ENCODE results near the gene ZNF280A.
A peak's percentile ranks its signal among the peaks of the same experiment; 100 is the strongest.
"Not testable (repeated sequence)": the region's sequence is repeated elsewhere in the genome, so short reads cannot be mapped to it uniquely, and the experiment has no call there.

Gene ZNF280A

DNA sequence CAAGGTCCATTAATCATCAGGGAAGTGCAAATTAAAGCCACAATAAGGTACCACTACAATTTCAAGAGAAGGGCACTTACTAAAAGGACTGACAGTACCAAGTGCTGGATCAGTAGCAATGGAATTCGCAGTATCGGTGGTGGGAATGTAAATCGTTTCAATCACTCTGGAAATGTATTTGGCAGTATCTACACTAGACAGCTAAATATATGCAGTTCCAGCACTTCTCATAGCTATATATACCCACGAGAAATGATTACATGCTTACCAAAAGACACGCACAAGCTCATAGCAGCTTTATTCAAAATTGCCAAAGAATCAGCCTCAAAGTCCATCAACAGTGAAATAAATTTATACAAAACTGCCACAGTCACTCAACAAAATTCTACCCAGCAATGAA, 7.1 kb downstream of the ZNF280A start:
- DNase-seq (ENCODE audit: low read depth in 2 of 2) = no peak

DNA sequence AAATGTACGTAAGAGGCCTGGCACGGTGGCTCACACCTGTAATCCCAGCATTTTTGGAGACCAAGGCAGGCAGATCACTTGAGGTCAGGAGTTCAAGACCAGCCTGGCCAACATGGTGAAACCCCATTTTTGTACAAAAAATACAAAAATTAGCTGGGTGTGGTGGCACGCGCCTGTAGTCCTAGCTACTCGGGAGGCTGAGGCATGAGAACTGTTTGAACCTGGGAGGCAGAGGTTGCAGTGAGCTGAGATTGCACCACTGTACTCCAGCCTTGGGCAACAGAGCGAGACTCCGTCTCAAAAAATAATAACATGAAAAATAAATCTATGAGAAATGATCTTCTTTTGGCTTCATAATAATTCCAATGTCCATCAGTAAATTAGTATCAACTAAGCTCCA, 9.2 kb downstream of the ZNF280A start:
- DNase-seq (ENCODE audit: low read depth in 2 of 2) = not testable (repeated sequence)

DNA sequence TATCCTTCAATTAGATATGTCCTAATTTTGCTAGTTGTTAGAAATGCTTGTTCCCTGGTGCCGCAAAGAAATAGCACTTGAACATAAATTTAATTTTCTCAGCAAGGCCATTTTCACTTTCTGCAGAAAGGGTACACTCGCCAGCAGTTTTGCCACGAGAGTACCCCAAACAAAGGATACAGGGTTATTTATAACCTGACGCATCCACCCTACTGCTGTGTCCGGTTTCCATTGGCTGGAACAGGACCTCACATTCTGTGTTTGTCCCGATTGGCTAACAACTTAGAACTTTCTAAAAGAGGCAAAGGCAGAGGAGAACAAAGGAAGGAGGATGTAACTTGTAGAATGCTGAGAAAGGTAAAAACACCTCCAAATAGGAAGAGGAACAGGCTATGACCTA, 10.2 kb downstream of the ZNF280A start:
- not testable (repeated sequence) for DNase-seq (ENCODE audit: low read depth in 2 of 2)

GRCh38 chr22:22508274-22509176, 11.5 kb downstream of the ZNF280A start, which contains the start of gene ZNF280B:
Gene ZNF280B (minus strand): TSS chr22:22508742. CDS start chr22:22489398, 19,344 bp downstream.
- peak; percentile 59 to 62 for DNase-seq (ENCODE audit: low read depth in 2 of 2)

- DNase-seq (ENCODE audit: low read depth in 2 of 2) = no peak
These were observed 12.3 kb downstream of the ZNF280A start for GRCh38 chr22:22507743-22508273.

DNA sequence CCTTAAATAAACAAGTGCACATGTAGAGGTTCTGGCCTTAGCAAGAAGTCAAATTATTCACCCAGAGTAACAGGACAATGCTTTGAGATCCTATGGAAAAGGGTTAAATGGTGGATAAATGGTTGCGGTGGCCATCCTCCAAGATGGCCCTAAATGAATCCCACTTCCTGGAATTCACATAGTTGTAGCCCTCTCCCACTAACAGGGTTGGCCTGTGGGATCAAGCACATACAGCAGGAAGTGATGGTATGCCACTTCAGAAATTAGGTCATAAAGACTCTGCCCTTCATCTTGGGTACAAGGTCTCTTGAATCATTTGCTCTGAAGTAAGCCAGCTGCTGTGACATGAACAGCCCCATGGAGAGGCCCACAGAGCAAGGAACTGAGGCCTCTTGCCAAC, 13.3 kb downstream of the ZNF280A start:
- no peak for DNase-seq (ENCODE audit: low read depth in 2 of 2)

- no peak for DNase-seq (ENCODE audit: low read depth in 2 of 2)
These were observed 21.8 kb downstream of the ZNF280A start for GRCh38 chr22:22498267-22498666.

DNA sequence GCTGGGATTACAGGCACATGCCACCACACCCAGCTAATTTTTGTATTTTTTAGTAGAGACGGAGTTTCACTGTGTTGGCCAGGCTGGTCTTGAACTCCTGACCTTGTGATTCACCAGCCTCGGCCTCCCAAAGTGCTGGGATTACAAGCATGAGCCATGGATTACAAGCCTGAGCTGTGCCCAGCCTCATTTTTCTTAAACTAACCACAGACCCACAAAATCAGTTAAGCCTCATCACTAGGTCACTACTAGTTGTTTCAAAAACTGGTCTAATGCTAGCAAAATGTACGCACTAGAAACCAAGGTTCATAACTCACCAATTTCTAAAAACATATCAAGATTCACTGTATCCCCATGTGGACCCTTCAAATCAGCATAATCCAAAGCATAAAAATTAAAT, 28.5 kb downstream of the ZNF280A start:
- not testable (repeated sequence) for DNase-seq (ENCODE audit: low read depth in 2 of 2)

DNA sequence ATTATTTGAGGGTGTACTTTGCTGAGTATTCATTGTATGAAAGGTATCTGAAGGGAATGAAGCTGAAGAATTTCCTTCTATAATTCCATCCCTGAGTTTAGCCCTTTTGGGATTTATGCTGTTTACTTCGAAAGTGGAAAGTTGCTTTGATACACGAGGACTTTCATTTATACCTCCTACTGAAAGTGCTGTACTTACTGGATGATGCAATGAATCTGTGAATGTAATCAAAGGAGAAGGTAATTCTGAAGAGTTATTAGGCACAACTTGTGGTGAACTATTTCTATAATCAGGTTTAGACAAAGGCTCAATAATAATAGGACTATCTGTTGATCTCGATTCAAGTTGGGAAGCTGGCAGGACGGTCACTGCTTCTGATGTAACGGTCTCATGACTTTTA, 31.3 kb downstream of the ZNF280A start:
- DNase-seq (ENCODE audit: low read depth in 2 of 2) = no peak

- DNase-seq (ENCODE audit: low read depth in 2 of 2) = no peak
These were observed 32.0 kb downstream of the ZNF280A start for GRCh38 chr22:22487869-22488597.

GRCh38 chr22:22487059-22487458, 33.0 kb downstream of the ZNF280A start:
- DNase-seq (ENCODE audit: low read depth in 2 of 2) = no peak

DNA sequence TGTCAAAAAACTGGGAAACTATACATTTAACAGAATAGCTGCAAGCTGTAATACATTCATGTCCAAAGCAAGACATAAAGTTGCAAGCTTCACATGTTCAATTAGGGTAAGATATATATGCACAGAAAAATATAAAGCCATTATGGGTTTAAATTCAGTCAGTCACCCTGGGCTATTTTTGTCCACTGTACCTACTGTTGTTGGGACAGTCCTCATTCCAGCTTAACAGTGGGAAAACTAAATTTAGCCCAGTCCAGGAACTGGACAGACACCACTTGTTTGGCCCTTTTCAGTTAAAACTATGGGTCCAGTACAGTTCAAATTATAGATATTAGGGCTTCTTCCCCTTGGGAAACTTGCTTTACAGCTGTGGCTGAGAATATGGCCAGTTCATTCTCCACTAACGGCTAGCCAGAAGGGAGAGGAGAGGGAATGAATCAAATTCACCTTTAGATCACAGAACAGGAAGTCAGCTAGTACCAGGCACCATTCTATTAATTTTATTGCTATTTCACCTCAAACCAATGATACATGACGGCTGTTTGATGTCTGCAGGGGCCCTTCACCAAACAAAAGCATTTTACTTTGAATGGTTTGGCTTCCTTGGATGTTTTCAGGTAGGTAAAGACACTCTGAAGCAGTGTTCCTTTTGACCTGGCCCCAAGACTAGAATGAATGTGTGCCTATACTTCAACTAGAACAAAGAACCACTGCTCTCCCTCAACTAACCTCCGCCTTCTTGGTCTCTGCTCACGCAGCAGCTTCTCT, 33.8 kb downstream of the ZNF280A start:
- DNase-seq (ENCODE audit: low read depth in 2 of 2) = no peak

GRCh38 chr22:22485524-22485923, 34.5 kb downstream of the ZNF280A start:
- DNase-seq (ENCODE audit: low read depth in 2 of 2) = no peak

GRCh38 chr22:22484023-22484422, 36.0 kb downstream of the ZNF280A start:
- DNase-seq (ENCODE audit: low read depth in 2 of 2) = no peak

DNA sequence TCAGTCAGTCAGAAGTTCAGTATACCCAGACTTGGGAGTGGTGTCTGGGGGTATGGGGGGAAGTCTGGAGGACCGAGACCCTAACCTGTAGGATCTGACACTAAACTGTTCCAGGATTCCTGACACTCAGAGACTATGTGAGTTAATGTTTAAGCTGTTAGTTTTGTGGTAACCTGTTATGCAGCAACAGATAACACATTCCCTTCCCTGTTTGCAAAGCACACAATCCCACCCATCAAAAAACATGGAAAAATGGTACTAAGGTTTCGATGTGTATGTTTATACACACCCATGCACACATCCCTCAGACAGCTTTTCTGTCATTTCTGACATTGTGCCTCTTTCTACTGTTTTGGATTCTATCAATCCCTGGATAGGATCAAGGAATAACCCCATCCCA, 39.1 kb downstream of the ZNF280A start:
- no peak for DNase-seq (ENCODE audit: low read depth in 2 of 2)

GRCh38 chr22:22479999-22480532, 40.0 kb downstream of the ZNF280A start:
- DNase-seq (ENCODE audit: low read depth in 2 of 2) = no peak

- no peak for DNase-seq (ENCODE audit: low read depth in 2 of 2)
These were observed 41.0 kb downstream of the ZNF280A start for GRCh38 chr22:22479116-22479515.

DNA sequence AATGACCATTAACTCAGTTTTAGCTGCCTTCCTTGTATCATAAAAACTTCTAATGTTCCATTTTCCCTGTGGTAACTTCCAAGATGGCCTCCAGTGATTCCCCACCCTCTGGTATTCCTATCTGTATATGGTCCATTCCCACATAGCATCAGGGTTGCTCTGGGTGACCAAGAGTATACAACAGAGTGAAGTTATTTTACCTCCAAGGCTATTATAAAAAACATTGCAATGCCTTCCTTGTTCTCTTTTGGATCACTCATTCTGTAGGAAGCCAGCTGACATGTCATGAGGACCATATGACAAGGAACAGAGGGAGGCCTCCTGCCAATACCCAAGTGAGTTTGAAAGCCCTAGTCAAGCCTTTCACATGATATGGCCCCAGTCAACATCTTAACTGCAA, 41.6 kb downstream of the ZNF280A start:
- no peak for DNase-seq (ENCODE audit: low read depth in 2 of 2)

DNA sequence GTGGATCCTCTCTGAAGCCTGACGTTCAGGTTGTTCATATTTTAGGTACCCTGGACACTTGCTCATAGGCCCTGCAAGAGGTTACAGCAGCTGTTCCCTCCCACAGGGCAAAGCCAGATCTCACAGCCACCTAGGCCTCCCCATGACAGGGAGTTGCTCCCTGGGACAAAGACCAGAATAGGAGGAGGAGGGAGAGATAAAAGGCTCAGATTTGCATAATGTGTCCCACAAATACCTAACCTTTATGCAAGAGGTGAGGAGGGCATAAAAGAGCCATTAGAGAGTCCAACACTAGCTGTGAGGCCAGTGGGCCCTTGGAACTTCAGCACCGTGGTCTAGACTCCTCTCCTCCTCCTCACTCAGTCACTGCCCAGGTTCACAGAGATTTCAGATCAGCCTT, 45.3 kb downstream of the ZNF280A start:
- DNase-seq (ENCODE audit: low read depth in 2 of 2) = no peak

GRCh38 chr22:22471104-22471503, 49.0 kb downstream of the ZNF280A start:
- not testable (repeated sequence) for DNase-seq (ENCODE audit: low read depth in 2 of 2)

DNA sequence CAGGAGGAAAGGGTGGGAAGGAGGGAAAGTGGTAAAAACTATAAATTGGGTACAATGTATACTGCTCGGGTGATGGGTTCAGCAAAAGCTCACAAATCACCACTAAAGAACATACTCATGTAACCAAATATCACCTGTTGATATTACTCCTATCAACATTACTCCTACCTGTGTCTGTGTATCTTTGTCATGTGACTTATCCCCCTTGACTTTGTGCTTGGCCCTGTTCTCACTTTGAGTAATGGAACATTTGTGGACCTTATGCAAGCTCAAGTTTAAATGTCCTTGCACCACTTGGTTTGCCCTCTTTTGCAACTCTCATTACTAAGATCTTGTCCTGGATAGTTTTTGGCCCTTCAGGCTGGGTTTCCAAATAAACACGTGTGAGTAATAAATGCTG, 50.5 kb downstream of the ZNF280A start:
- DNase-seq (ENCODE audit: low read depth in 2 of 2) = no peak

Measured in stimulated activated CD8-positive, alpha-beta memory T cell treated with anti-CD3 and anti-CD28 coated beads, Interleukin-2, amount 100 ng/mL, for 1 hour (primary cell).